ENCODE measurements around the gene ADGRG6. TPM values are rescaled to one million over a fixed set of nuclear protein-coding genes. Genes with fewer than 3 reads are reported as not detected.

ADGRG6 gene
- total and polyA plus RNA-seq, 2 donors (not counting 1 experiment from before 2014, with no cell fraction given), result 0.03 TPM; not detected in 1

DNA sequence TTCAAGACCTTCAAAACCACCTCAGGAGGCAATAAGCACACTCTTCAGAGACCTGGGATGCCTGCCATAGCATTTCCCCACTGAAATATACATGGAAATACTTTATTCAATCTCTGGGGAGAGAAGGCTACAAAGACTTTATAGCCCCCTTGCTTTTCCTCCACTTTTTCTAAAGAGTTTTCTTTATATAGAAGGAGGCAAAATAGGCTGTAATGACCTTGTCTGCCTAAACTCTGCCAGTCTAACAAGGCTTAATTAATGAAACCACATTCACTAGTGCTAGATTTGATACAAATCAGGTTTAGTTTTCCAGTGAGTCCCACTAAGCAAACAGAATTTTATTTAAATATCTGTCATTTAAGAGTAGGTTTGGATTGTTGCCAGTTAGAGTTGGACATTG, 114.9 kb downstream of the ADGRG6 start:
- Mint-ChIP-seq H3K9me3 (ENCODE audit: insufficient read depth) (no peaks in the 10 kb centered on the region), H3K4me3 (no peak overlapping the region), H3K27ac (no peak overlapping the region), H3K27me3 (no peaks in the 10 kb centered on the region), H3K4me1 (no peaks in the 10 kb centered on the region)
- no peak for TF ChIP-seq CTCF (IDR thresholded peaks at IDR 0.05)
- Histone ChIP-seq H3K27ac (ENCODE audit: low read length in 2 of 2) (no peak overlapping the region), H3K9ac (ENCODE audit: low read length) (no peak overlapping the region), H3K36me3 (replicated peaks in 1 of 2; ENCODE audit: control extremely low read depth in 1 of 2, control insufficient read depth in 1 of 2, extremely low read depth in 1 of 2, insufficient read depth in 2 of 2, low read length in 1 of 2) (no peaks in the 10 kb centered on the region), H4K20me1 (ENCODE audit: control insufficient read depth, insufficient read depth, low read length, poor library complexity, severe bottlenecking) (no peaks in the 10 kb centered on the region), H3K4me3 (ENCODE audit: control extremely low read depth in 1 of 5, extremely low read depth in 1 of 5, insufficient read depth in 1 of 5, low read depth in 2 of 5, low read length in 4 of 5) (no peak overlapping the region), H3K27me3 (replicated peaks in 1 of 4; ENCODE audit: control extremely low read depth in 1 of 4, control insufficient read depth in 3 of 4, insufficient read depth in 4 of 4, low read length in 3 of 4) (no peaks in the 10 kb centered on the region), H3K9me3 (ENCODE audit: control extremely low read depth in 1 of 3, control insufficient read depth in 2 of 3, insufficient read depth in 1 of 3, low read length in 2 of 3) (no peaks in the 10 kb centered on the region), H2AFZ (ENCODE audit: insufficient read depth, low read depth, low read length, poor library complexity, severe bottlenecking) (no peak overlapping the region), H3K4me2 (replicated peaks; ENCODE audit: low read depth, low read length, poor library complexity, severe bottlenecking) (no peak overlapping the region), H3K4me1 (ENCODE audit: control insufficient read depth in 2 of 2, insufficient read depth in 2 of 2, low read length in 2 of 2) (no peaks in the 10 kb centered on the region), H3K79me2 (ENCODE audit: control insufficient read depth, insufficient read depth, low read length) (no peaks in the 10 kb centered on the region)
- POLR2A ChIA-PET, result no interaction called here
- ATAC-seq (ENCODE audit: low read depth), result no peak
- no peak for DNase-seq
- CTCF ChIA-PET, result no interaction called here
- intact Hi-C loops (cut with micrococcal nuclease), result no loop called here

DNA sequence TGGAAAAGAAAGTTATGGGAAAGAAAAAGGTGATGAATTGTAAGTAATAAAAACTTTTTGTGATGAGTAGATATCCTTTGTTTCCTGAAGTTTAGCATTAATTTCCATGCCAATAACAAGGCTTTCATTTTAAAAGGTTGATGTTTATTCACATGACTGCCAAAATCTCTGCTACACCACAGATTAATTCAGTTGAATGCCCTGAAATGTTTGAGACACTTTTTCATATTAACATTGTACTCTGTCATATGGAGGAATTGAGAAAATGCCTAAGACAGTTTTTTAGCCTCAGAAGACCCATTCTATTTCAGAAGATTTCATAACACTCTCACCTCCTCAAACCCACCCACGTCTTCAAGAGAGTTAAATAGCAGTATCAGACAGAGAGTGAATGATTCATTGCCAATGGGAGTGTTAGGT, 115.5 kb downstream of the ADGRG6 start:
- H3K9me3 Mint-ChIP-seq (ENCODE audit: insufficient read depth), result no peaks in the 10 kb centered on the region
- Histone ChIP-seq H3K79me2 (ENCODE audit: control insufficient read depth, insufficient read depth, low read length) (no peaks in the 10 kb centered on the region), H3K4me3 (ENCODE audit: control extremely low read depth in 1 of 5, extremely low read depth in 1 of 5, insufficient read depth in 1 of 5, low read depth in 2 of 5, low read length in 4 of 5) (no peak overlapping the region), H3K27ac (ENCODE audit: low read length in 2 of 2) (no peak overlapping the region), H3K4me2 (replicated peaks; ENCODE audit: low read depth, low read length, poor library complexity, severe bottlenecking) (no peak overlapping the region), H2AFZ (ENCODE audit: insufficient read depth, low read depth, low read length, poor library complexity, severe bottlenecking) (no peak overlapping the region), H3K9ac (ENCODE audit: low read length) (no peak overlapping the region), H3K4me1 (ENCODE audit: control insufficient read depth in 2 of 2, insufficient read depth in 2 of 2, low read length in 2 of 2) (no peaks in the 10 kb centered on the region), H3K27me3 (replicated peaks in 1 of 4; ENCODE audit: control extremely low read depth in 1 of 4, control insufficient read depth in 3 of 4, insufficient read depth in 4 of 4, low read length in 3 of 4) (no peaks in the 10 kb centered on the region), H4K20me1 (ENCODE audit: control insufficient read depth, insufficient read depth, low read length, poor library complexity, severe bottlenecking) (no peaks in the 10 kb centered on the region), H3K9me3 (ENCODE audit: control extremely low read depth in 1 of 3, control insufficient read depth in 2 of 3, insufficient read depth in 1 of 3, low read length in 2 of 3) (no peaks in the 10 kb centered on the region), H3K36me3 (replicated peaks in 1 of 2; ENCODE audit: control extremely low read depth in 1 of 2, control insufficient read depth in 1 of 2, extremely low read depth in 1 of 2, insufficient read depth in 2 of 2, low read length in 1 of 2) (no peaks in the 10 kb centered on the region)
- H3K4me3 Mint-ChIP-seq, result no peak overlapping the region
- no peak overlapping the region for H3K27ac Mint-ChIP-seq
- DNase-seq, result no peak
- intact Hi-C loops (cut with micrococcal nuclease), result no loop called here
- ChIA-PET CTCF (no interaction called here), POLR2A (no interaction called here)
- no CpG with 5 or more reads among the region's 1 CpG for WGBS (ENCODE audit: insufficient coverage)
- no peaks in the 10 kb centered on the region for H3K4me1 Mint-ChIP-seq
- ATAC-seq (ENCODE audit: low read depth), result no peak
- no peaks in the 10 kb centered on the region for H3K27me3 Mint-ChIP-seq
- TF ChIP-seq CTCF (IDR thresholded peaks at IDR 0.05), result no peak
- no peak for TF ChIP-seq EZH2 (IDR thresholded peaks at IDR 0.05; ENCODE audit: borderline replicate concordance, insufficient read depth, low read depth, low read length, poor library complexity, severe bottlenecking)

All from B cell (primary cell).